Activated CD8-positive, alpha-beta T cell treated with anti-CD3 and anti-CD28 coated beads for 36 hours (primary cell): ENCODE results near the gene RPL36. TPM values are rescaled to one million over a fixed set of nuclear protein-coding genes. Genes with fewer than 3 reads are reported as not detected.

Experiments
- ATAC-seq: fragments of 200-7000 bp; cut with Tn5 transposase; one replicate; pipeline ENCODE4 v1.10.0; 2021; ENCODE audit warnings: mild to moderate bottlenecking, moderate library complexity
- CTCF ChIA-PET: fragments of 350-600 bp; sonication (Branson Sonifier 250); formaldehyde crosslinking; loops from one replicate; lab custom pipeline; 2021; ENCODE audit warnings: antibody characterized with exemption; lab: Charles Lee
- POLR2A ChIA-PET: fragments of 350-600 bp; sonication (Branson Sonifier 250); formaldehyde crosslinking; loops from one replicate; lab custom pipeline; 2021; ENCODE audit warnings: antibody characterized with exemption; lab: Charles Lee
- DNase-seq: peaks from one replicate; pipeline ENCODE4 v3.0.0-alpha.2; 2020
- H3K27ac Mint-ChIP-seq: one replicate; pipeline ENCODE4 v1.8.0; 2021; ENCODE audit warnings: mild to moderate bottlenecking, mixed read lengths
- H3K27me3 Mint-ChIP-seq: one replicate; pipeline ENCODE4 v1.8.0; 2021; ENCODE audit warnings: mixed read lengths
- H3K36me3 Mint-ChIP-seq: one replicate; pipeline ENCODE4 v1.8.0; 2021; ENCODE audit warnings: low read depth, mixed read lengths
- H3K4me1 Mint-ChIP-seq: one replicate; pipeline ENCODE4 v1.8.0; 2021; ENCODE audit warnings: low read depth, mixed read lengths
- H3K4me3 Mint-ChIP-seq: one replicate; pipeline ENCODE4 v1.8.0; 2021; ENCODE audit warnings: mild to moderate bottlenecking, moderate library complexity, mixed read lengths
- H3K9me3 Mint-ChIP-seq: one replicate; pipeline ENCODE4 v1.8.0; 2021; ENCODE audit warnings: mixed read lengths
- intact Hi-C: fragments of 100-400 bp; cut with micrococcal nuclease; formaldehyde crosslinking; loops from one replicate; pipeline ENCODE4 v1.10.0; 2022
- total RNA-seq, 2 experiments: library from RNA; stranded (reverse); gene quantifications; one replicate each; pipeline ENCODE4 v1.2.3, GENCODE V29; 2021
- TF ChIP-seq, protein P1 (sequence below): fragments of 200-600 bp; IDR thresholded peaks from one replicate; pipeline ENCODE4 v1.8.0; 2022; ENCODE audit warnings: antibody characterized with exemption, mild to moderate bottlenecking

RPL36 gene
- total RNA-seq, 2 experiments from 2014 or later, result 1,711 to 1,715 TPM

DNA sequence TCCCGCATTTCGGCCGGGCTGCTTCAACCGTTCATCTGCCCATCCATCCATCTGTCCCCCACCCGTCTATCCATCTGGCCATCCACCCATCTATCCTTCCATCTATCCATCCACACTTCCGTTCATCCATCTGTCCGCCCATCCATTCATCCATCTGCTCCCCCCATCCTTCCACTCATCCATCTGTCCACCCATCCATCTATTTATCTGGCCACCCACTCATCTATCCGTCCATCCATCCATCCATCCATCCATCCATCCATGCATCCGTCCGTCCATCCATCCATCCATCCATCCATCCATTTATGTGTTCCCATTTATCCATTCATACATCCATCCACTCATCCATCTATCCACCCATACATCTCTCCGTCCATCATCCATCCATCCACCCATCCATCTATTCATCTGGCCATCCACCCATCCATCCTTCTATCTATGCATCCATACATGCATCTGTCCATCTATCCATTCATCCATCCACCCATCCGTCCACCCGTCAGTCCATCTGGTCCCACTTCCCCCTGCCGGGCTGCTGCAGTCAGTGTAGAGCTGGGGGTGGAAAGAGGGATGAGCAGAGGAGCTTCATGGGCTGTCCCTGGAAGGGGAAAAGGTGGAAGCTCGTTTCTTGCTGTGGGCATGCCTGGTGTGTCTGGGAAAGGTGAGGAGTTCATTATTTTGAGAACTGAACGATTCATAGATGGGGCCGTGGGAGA, 8.5 kb upstream of the RPL36 start:
- intact Hi-C loops, result loop anchor here (5.0 kb wide), 1 partner anchor 59 kb away; the partner anchor contains the start of genes SAFB and SAFB2
- Mint-ChIP-seq H3K9me3 (no peaks in the 10 kb centered on the region), H3K4me1 (peaks cover 17% of the 10 kb centered on the region), H3K27ac (peak overlapping the region; percentile 21), H3K36me3 (peaks cover 8% of the 10 kb centered on the region), H3K27me3 (no peaks in the 10 kb centered on the region), H3K4me3 (peak overlapping the region; percentile 63)
- CTCF ChIA-PET, result no interaction called here
- POLR2A ChIA-PET, result interaction anchor here (2.2 to 20.6 kb wide), 2 partner anchors 9 to 31 kb away, joined by 14 to 516 read pairs; partner anchors contain the start of genes CATSPERD, LONP1 and RPL36
- TF ChIP-seq, protein P1, sequence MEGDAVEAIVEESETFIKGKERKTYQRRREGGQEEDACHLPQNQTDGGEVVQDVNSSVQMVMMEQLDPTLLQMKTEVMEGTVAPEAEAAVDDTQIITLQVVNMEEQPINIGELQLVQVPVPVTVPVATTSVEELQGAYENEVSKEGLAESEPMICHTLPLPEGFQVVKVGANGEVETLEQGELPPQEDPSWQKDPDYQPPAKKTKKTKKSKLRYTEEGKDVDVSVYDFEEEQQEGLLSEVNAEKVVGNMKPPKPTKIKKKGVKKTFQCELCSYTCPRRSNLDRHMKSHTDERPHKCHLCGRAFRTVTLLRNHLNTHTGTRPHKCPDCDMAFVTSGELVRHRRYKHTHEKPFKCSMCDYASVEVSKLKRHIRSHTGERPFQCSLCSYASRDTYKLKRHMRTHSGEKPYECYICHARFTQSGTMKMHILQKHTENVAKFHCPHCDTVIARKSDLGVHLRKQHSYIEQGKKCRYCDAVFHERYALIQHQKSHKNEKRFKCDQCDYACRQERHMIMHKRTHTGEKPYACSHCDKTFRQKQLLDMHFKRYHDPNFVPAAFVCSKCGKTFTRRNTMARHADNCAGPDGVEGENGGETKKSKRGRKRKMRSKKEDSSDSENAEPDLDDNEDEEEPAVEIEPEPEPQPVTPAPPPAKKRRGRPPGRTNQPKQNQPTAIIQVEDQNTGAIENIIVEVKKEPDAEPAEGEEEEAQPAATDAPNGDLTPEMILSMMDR, result no peak
- ATAC-seq, result no peak
- DNase-seq, result no peak

DNA sequence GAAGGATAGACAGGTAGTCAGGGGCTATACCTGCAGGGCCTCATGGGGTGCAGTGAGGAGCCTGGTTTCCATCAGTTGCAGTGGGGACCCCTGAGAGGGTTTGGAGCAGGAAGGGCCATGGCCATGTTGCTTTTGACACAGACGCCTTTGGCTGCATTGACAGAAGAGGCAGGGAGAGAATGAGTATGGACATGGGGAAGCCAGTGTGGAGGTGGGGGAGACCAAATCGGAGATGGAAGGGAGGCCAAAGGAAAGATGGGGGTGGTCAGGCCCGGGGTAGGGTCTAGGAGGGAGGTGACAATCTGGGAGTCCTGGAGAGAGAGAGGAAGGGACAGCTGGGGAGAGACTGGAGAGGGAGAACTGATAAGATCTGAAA, 8.0 kb upstream of the RPL36 start:
- TF ChIP-seq, protein P1, result no peak
- ChIA-PET POLR2A (interaction anchor here (2.2 to 20.6 kb wide), 2 partner anchors 8 to 30 kb away, joined by 14 to 516 read pairs; partner anchors contain the start of genes CATSPERD, LONP1 and RPL36), CTCF (no interaction called here)
- H3K36me3 Mint-ChIP-seq, result peaks cover 8% of the 10 kb centered on the region
- H3K4me3 Mint-ChIP-seq, result peak overlapping the region; percentile 63
- no peaks in the 10 kb centered on the region for H3K27me3 Mint-ChIP-seq
- H3K4me1 Mint-ChIP-seq, result peaks cover 18% of the 10 kb centered on the region
- no peak overlapping the region for H3K27ac Mint-ChIP-seq
- intact Hi-C loops, result loop anchor here (5.0 kb wide), 1 partner anchor 60 kb away; the partner anchor contains the start of genes SAFB and SAFB2
- no peak for ATAC-seq
- H3K9me3 Mint-ChIP-seq, result no peaks in the 10 kb centered on the region
- DNase-seq, result no peak

DNA sequence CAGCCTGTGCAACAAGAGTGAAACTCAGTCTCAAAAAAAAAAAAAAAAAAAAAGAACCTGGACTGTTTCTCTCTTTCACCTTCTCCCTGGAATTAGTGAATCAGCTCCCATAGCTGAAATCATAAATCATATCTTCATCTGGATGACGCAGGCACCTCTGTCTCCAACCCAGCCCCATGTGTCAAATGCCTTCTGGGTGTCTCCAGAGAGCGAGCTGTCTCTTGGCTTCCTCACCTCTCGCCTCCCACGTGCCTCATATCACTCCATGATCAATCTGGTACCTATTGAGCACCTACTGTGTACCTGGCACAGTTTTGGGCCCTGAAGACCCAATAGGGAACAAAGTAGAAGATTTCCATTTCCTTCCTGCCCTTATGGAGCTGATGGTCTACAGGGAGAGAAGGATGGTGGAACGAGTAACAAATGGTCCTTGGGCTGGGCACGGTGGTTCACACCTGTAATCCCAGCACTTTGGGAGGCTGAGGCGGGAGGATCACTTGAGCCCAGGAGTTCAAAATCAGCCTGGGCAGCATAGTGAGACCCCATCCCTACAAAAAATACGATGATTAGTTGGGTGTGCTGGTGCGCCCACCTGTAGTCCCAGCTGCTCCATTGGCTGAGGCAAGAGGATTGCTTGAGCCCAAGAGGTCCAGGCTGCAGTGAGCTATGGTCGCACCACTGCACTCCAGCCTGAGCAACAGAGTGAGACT, 6.8 kb upstream of the RPL36 start:
- H3K4me1 Mint-ChIP-seq, result peaks cover 21% of the 10 kb centered on the region
- ATAC-seq (no peak), DNase-seq (no peak)
- H3K4me3 Mint-ChIP-seq, result no peak overlapping the region
- ChIA-PET POLR2A (interaction anchor here (0.8 to 20.6 kb wide), 2 partner anchors 8 to 29 kb away, joined by 3 to 516 read pairs; partner anchors contain the start of genes CATSPERD and LONP1), CTCF (interaction anchor here (1.3 kb wide), 1 partner anchor 121 kb away, joined by 3 read pairs; the partner anchor contains the start of gene NRTN)
- peaks cover 4% of the 10 kb centered on the region for H3K36me3 Mint-ChIP-seq
- H3K27me3 Mint-ChIP-seq, result no peaks in the 10 kb centered on the region
- intact Hi-C loops, result loop anchor here (5.0 kb wide), 1 partner anchor 61 kb away; the partner anchor contains the start of genes SAFB and SAFB2
- TF ChIP-seq, protein P1, result no peak
- no peak overlapping the region for H3K27ac Mint-ChIP-seq
- H3K9me3 Mint-ChIP-seq, result no peaks in the 10 kb centered on the region

DNA sequence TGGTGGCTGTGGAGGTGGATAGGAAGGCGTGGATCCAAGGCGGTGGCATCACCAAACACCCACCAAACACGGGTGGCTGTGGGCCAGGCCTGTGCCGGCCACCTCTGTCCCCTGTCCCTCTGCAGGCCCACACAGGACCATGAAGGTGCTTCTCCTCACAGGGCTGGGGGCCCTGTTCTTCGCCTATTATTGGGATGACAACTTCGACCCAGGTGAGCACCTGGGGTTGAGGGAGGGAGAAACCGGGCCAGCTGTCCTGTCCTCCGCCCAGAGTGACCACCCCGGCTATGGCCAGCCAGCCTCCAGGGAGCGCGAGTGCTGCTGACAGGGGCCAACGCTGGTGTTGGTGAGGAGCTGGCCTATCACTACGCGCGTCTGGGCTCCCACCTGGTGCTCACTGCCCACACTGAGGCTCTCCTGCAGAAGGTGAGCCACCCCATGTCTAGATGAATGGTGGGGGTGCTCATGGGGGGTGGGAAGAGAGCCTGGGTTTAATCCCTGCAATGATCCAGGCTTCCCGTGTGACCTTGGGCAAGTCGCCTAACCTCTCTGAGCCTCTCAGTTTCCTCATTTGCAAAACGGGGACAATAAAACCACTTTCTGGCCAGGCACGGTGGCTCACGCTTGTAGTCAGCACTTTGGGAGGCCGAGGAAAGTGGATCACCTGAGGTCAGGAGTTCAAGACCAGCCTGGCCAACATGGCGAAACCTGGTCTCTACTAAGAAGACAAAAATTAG, 5.2 kb upstream of the RPL36 start:
- peaks cover 19% of the 10 kb centered on the region for H3K4me1 Mint-ChIP-seq
- ATAC-seq, result no peak
- no peak for DNase-seq
- no peaks in the 10 kb centered on the region for H3K36me3 Mint-ChIP-seq
- POLR2A ChIA-PET, result interaction anchor here (20.6 kb wide), 1 partner anchor 28 kb away, joined by 516 read pairs; the partner anchor contains the start of genes CATSPERD and LONP1
- H3K9me3 Mint-ChIP-seq, result no peaks in the 10 kb centered on the region
- intact Hi-C loops, result loop anchor here (5.0 kb wide), 1 partner anchor 63 kb away; the partner anchor contains the start of genes SAFB and SAFB2
- TF ChIP-seq, protein P1, result no peak
- no peaks in the 10 kb centered on the region for H3K27me3 Mint-ChIP-seq
- no peak overlapping the region for H3K27ac Mint-ChIP-seq
- H3K4me3 Mint-ChIP-seq, result no peak overlapping the region
- CTCF ChIA-PET, result no interaction called here
